DMS153 treated with DMSO at 0.1 percent for 48 hours (cell line): Measurements from ENCODE around the gene LGALS7.
"Not testable (repeated sequence)": the region's sequence is repeated elsewhere in the genome, so short reads cannot be mapped to it uniquely, and the experiment has no call there.

Experiments
- DNase-seq: peaks from one replicate; lab custom pipeline; 2025; ENCODE audit not compliant: unreplicated experiment; lab: John Stamatoyannopoulos, UW

Gene LGALS7

GRCh38 chr19:38773469-38774177, at the start of gene LGALS7:
Gene LGALS7 (minus strand): TSS chr19:38773517. CDS start chr19:38773492, 25 bp downstream.
- no peak for DNase-seq

GRCh38 chr19:38821230-38821825, 48.0 kb upstream of the LGALS7 start:
- not testable (repeated sequence) for DNase-seq

GRCh38 chr19:38819231-38819920, 46.1 kb upstream of the LGALS7 start:
- DNase-seq, result no peak

DNA sequence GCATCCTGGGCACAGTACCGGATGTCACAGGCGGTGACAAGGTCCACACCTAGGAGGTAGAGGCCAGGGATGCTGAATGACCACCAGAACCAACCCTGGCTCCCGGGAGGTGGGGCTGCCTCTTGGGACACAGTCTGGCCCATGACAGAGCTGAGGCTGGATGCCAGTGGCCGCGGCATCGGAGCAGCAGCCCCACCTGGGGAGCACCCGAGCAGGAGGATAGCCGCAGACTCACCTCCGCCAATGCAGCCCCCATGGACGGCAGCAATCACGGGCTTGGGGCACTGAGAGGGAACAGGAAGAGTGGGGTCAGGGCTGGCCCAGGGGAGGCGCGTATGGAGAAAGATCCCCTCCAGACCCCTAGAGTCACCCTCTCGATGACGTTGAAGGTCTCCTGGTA, 43.8 kb upstream of the LGALS7 start:
- no peak for DNase-seq

- no peak for DNase-seq
Observed at GRCh38 chr19:38816131-38816750, 42.9 kb upstream of the LGALS7 start.

- no peak for DNase-seq
Observed at GRCh38 chr19:38815059-38816001, 42.0 kb upstream of the LGALS7 start.

DNA sequence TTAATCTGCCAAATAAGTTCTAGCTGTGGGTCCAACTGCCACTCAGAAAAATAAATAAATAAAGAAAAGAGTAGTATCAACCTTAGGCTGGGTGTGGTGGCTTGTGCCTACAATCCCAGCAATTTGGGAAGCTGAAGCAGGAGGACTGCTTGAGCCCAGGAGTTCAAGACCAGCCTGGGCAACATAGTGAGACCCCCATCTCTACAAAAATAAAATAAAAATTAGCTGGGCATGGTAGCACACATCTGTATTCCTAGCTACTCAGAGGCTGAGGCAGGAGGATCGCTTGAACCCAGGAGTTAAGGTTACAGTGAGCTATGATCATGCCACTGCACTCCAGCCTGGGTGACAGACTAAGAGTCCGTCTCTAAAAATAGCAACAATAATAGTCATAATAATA, 40.6 kb upstream of the LGALS7 start:
- not testable (repeated sequence) for DNase-seq

DNA sequence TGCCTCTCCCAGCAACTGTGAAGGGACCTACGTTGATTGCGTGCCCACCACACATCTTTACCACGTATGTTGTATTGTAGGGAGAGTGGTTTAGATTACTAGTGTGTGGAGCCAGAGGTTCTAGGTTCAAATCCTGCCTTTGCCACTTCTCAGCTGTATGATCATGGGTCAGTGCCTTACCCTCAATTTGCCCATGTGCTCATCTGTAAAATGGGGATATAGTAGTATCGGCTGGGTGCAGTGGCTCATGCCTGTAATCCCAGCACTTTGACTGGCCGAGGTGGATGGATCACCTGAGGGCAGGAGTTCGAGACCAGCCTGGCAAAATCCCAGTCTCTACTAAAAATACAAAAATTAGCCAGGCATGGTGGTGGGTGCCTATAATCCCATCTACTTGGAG, 40.0 kb upstream of the LGALS7 start:
- no peak for DNase-seq

- DNase-seq, result no peak
Observed at GRCh38 chr19:38812841-38813320, 39.6 kb upstream of the LGALS7 start, which contains the start of gene LGALS4. Gene LGALS4 (minus strand): TSS chr19:38812945. CDS start chr19:38812886, 59 bp downstream.

- no peak for DNase-seq
Observed at GRCh38 chr19:38812009-38812840, 38.9 kb upstream of the LGALS7 start.

- no peak for DNase-seq
Observed at GRCh38 chr19:38809592-38810252, 36.4 kb upstream of the LGALS7 start.

DNA sequence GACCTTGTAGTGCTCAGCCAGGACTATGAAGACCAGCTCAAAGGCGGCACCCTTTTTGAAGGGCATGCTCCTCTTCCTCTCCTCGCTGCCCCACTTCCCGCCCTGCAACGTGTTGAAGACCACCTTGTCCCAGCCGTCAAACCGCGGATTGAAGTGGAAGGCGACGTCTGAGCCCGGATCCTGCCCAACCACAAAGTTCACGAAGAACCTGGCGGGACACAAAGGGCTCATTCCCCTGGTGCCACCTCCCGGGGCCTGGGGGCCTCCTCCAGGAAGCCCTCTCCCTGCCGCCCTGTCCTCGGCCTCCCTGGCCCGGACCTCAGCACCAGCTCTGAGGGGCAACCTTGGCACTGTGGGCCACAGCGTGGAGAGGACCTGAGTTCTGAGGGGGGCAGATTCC, 35.4 kb upstream of the LGALS7 start:
- no peak for DNase-seq

DNA sequence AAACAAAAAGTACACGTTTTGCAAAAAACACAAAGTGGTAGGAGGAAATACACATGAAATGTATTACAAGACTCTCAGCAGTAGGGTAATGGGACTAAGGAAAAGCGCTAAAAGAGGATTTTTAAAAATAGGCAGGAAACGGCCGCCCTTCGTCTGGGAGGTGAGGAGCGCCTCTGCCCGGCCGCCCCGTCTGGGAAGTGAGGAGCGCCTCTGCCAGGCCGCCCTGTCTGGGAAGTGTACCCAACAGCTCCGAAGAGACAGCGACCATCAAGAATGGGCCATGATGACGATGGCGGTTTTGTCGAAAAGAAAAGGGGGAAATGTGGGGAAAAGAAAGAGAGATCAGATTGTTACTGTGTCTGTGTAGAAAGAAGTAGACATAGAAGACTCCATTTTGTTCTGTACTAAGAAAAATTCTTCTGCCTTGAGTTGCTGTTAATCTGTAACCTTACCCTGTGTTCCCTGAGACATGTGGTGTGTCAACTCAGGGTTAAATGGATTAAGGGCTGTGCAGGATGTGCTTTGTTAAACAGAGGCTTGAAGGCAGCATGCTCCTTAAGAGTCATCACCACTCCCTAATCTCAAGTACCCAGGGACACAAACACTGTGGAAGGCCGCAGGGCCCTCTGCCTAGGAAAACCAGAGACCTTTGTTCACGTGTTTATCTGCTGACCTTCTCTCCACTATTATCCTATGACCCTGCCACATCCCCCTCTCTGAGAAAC, 34.2 kb upstream of the LGALS7 start:
- not testable (repeated sequence) for DNase-seq

- DNase-seq, result no peak
Observed at GRCh38 chr19:38806371-38806770, 33.1 kb upstream of the LGALS7 start.

GRCh38 chr19:38805180-38805579, 31.9 kb upstream of the LGALS7 start:
- DNase-seq, result no peak

DNA sequence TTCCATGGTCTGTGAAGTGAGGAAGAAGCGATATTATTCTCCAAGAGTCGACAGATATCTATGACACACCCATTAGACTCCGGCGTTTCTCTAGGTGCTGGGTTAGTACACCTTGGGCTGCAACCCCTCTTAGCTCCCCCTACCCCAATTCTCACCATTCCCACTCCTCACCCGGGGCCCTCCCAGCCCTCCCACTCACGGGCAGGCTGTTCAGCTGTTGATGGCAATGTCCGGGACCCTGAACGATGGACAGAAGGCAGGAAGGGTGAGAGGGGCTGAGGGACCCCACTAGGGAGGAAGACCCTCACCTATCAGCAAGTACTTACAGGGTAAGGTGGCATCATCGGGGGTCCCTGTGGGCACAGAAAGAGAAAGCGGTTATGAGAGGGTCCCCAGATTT, 30.2 kb upstream of the LGALS7 start:
- DNase-seq, result no peak

GRCh38 chr19:38801359-38802095, 28.2 kb upstream of the LGALS7 start:
- no peak for DNase-seq
